ENCODE measurements around the gene KMT5C.
A peak's percentile ranks its signal among the peaks of the same experiment; 100 is the strongest.

Gene KMT5C

GRCh38 chr19:55308281-55308680, 31.4 kb upstream of the KMT5C start:
- ATAC-seq (replicated peaks) (no peak), DNase-seq (no peak)
- H3K4me3 Mint-ChIP-seq, result no peak overlapping the region
- no peaks in the 10 kb centered on the region for H3K9me3 Mint-ChIP-seq
- peaks cover 16% of the 10 kb centered on the region for H3K36me3 Mint-ChIP-seq (ENCODE audit: insufficient read depth)
- H3K27ac Mint-ChIP-seq, result no peak overlapping the region
- H3K4me1 Mint-ChIP-seq (ENCODE audit: low read depth in 2 of 2), result peaks cover 0 to 2% of the 10 kb centered on the region in 2 donors
- no peaks in the 10 kb centered on the region for H3K27me3 Mint-ChIP-seq

DNA sequence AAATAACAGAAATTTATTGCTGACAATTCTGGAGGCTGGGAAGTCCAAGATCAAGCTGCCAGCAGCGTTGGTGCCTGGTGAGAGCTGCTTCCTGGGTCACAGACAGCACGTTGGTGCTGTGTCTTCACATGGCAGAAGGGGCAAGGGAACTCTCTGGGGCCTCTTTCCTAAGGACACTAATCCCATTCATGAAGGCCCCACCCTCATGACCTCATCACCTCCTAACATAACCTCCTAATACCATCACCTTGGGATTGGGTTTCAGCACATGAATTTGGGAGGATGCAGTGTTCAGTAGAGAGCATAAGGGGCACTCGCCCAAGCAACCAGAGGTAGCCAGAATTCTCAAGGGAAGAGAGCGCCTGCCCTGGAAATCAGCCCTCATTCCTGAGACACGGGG, 30.2 kb upstream of the KMT5C start:
- no peaks in the 10 kb centered on the region for H3K9me3 Mint-ChIP-seq
- no peak for ATAC-seq (replicated peaks)
- H3K4me3 Mint-ChIP-seq, result no peak overlapping the region

GRCh38 chr19:55310498-55310897, 29.2 kb upstream of the KMT5C start:
- Mint-ChIP-seq H3K9me3 (no peaks in the 10 kb centered on the region), H3K27me3 (no peaks in the 10 kb centered on the region), H3K36me3 (ENCODE audit: insufficient read depth) (peaks cover 16% of the 10 kb centered on the region), H3K4me3 (no peak overlapping the region), H3K27ac (peak overlapping the region in 1 of 2 donors; percentile 51), H3K4me1 (ENCODE audit: low read depth in 2 of 2) (no peaks in the 10 kb centered on the region)
- ATAC-seq (replicated peaks) (no peak), DNase-seq (no peak)

More for the DNA sequence above, 30.2 kb upstream of the KMT5C start:
- H3K4me1 Mint-ChIP-seq (ENCODE audit: low read depth in 2 of 2), result peaks cover 0 to 2% of the 10 kb centered on the region in 2 donors
- no peak overlapping the region for H3K27ac Mint-ChIP-seq
- DNase-seq, result no peak
- H3K36me3 Mint-ChIP-seq (ENCODE audit: insufficient read depth), result peaks cover 16% of the 10 kb centered on the region
- H3K27me3 Mint-ChIP-seq, result no peaks in the 10 kb centered on the region

- Mint-ChIP-seq H3K27ac (no peak overlapping the region), H3K9me3 (no peaks in the 10 kb centered on the region), H3K4me1 (ENCODE audit: low read depth in 2 of 2) (no peaks in the 10 kb centered on the region), H3K4me3 (no peak overlapping the region), H3K27me3 (no peaks in the 10 kb centered on the region), H3K36me3 (ENCODE audit: insufficient read depth) (peaks cover 16% of the 10 kb centered on the region)
- ATAC-seq (replicated peaks) (no peak), DNase-seq (no peak)
Measured at GRCh38 chr19:55311397-55311796, 28.3 kb upstream of the KMT5C start.

DNA sequence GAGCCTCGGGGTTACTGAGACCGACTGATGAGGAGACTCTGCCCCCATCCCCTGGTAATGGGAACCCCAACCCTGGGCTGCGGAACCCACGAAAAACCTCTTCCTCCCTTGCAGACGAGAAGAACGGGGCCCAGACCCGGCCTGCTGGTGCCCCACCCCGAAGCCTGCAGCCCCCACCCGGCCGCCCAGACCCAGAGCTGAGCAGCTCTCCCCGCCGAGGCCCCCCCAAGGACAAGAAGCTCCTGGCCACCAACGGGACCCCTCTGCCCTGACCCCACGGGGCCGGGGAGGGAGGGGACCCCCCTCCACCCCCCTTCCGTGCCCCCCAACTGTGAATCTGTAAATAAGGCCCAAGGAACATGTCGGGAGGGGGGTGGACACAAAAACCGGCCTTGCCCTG, 27.9 kb upstream of the KMT5C start:
- H3K4me1 Mint-ChIP-seq (ENCODE audit: low read depth in 2 of 2), result no peaks in the 10 kb centered on the region
- no peaks in the 10 kb centered on the region for H3K27me3 Mint-ChIP-seq
- DNase-seq (no peak), ATAC-seq (replicated peaks) (no peak)
- H3K4me3 Mint-ChIP-seq, result no peak overlapping the region
- H3K27ac Mint-ChIP-seq, result no peak overlapping the region
- no peaks in the 10 kb centered on the region for H3K9me3 Mint-ChIP-seq
- peaks cover 16% of the 10 kb centered on the region for H3K36me3 Mint-ChIP-seq (ENCODE audit: insufficient read depth)

DNA sequence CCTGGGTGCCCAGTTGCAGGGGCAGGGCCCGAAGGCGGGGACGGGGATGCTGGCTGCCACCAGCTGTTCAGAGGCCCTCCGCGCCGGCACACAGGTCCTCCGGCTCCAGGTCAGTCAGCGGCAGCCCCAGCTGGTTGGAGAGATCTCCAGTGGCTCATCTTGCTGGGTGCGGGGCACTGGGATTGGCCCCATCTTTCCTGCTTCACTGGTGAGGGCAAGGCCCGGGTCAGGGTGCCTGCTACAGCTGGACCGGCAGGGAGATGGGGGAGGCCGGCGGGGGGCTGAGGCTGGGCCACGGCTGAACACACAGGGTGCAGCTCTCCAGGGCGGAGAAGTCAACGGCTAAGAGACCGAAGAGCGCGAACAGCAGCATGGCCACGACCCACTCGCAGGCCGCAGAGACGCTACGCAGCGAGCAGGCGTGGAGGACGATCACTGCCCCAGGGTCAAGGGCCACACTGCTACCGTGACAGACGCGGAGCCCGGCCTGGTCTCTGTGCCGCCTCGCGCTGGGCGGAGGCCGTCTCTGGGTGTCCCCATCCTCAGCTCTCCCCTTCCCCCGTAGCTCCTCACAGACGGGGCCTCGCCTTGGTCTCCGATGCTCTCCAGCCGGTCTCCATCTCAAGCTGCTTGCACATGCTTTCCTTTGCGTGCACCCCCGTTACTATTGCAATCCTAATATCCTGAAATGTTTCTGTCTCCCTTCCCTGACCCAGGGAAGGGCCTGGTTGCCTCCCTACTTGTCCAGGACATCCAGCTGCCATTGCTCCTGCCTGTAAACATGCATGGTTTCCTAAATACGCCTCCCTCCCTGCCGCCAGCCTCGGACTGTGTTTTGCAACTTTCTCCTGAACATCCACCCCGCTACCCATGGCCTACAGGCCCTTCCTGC, 26.8 kb upstream of the KMT5C start:
- DNase-seq, result no peak
- no peak for ATAC-seq (replicated peaks)
- Mint-ChIP-seq H3K27me3 (no peaks in the 10 kb centered on the region), H3K4me1 (ENCODE audit: low read depth in 2 of 2) (no peaks in the 10 kb centered on the region), H3K36me3 (ENCODE audit: insufficient read depth) (peaks cover 9% of the 10 kb centered on the region), H3K27ac (peak overlapping the region in 1 of 2 donors; percentile 72), H3K4me3 (no peak overlapping the region), H3K9me3 (no peaks in the 10 kb centered on the region)

GRCh38 chr19:55314396-55314795, 25.3 kb upstream of the KMT5C start:
- Mint-ChIP-seq H3K9me3 (no peaks in the 10 kb centered on the region), H3K36me3 (ENCODE audit: insufficient read depth) (peaks cover 6% of the 10 kb centered on the region), H3K4me3 (no peak overlapping the region), H3K4me1 (ENCODE audit: low read depth in 2 of 2) (no peaks in the 10 kb centered on the region), H3K27ac (no peak overlapping the region), H3K27me3 (no peaks in the 10 kb centered on the region)
- ATAC-seq (replicated peaks) (no peak), DNase-seq (no peak)

DNA sequence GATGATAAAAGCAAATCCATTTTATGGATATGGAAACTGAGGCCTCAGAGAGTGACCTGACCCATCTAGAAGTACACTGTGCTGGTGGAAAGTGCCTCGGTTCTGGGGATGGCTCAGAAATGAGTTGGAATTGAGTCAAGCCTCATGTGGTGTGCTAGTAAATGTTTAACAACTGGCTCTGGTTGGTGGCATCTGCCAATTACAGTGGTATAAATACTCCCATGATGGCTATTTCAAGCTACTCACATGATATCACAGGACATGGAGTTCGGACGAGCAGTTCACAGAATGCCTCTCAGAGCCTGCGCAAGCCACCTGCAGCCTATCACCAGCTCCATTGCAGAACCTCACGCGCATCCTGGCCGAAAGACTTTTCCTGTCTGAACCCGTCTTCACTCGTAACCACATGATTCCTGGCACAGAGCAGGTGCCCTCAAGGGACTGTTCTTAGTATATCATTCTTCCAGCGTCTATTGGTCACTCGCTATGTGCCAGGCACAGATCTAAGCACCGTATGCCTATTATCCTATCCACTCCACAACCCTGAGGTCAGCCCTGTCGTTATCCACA, 23.6 kb upstream of the KMT5C start:
- Mint-ChIP-seq H3K27ac (no peak overlapping the region), H3K4me1 (ENCODE audit: low read depth in 2 of 2) (no peaks in the 10 kb centered on the region), H3K4me3 (no peak overlapping the region), H3K27me3 (peaks cover 0 to 10% of the 10 kb centered on the region in 2 donors), H3K36me3 (ENCODE audit: insufficient read depth) (peaks cover 8% of the 10 kb centered on the region), H3K9me3 (no peaks in the 10 kb centered on the region)
- no peak for DNase-seq
- no peak for ATAC-seq (replicated peaks)

DNA sequence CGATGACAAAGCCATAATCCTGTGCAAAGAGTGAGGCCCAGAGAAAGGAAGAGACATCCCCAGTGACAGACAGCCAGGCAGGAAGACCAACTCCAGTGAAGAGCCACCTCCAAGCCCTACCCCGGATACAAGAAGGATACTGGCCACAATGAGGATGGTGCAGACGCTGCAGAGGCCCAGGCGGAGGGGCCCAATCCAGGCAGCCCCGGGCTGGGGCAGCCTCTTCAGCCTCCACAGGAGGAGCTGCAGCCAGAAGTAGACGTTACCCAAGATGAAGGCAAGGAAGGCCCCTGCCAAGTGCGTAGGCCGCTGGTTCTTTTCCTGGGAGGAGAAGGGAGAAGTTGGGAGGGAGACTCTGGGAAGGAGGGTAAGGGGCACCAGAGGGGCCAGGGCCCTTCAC, 23.0 kb upstream of the KMT5C start:
- no peak overlapping the region for H3K27ac Mint-ChIP-seq
- H3K4me3 Mint-ChIP-seq, result no peak overlapping the region
- no peaks in the 10 kb centered on the region for H3K9me3 Mint-ChIP-seq
- H3K4me1 Mint-ChIP-seq (ENCODE audit: low read depth in 2 of 2), result no peaks in the 10 kb centered on the region
- peaks cover 3 to 16% of the 10 kb centered on the region in 2 donors for H3K27me3 Mint-ChIP-seq
- peaks cover 8% of the 10 kb centered on the region for H3K36me3 Mint-ChIP-seq (ENCODE audit: insufficient read depth)
- ATAC-seq (replicated peaks) (no peak), DNase-seq (no peak)

- Mint-ChIP-seq H3K27ac (no peak overlapping the region), H3K27me3 (peaks cover 18 to 38% of the 10 kb centered on the region in 2 donors), H3K36me3 (ENCODE audit: insufficient read depth) (peaks cover 4% of the 10 kb centered on the region), H3K4me1 (ENCODE audit: low read depth in 2 of 2) (no peaks in the 10 kb centered on the region), H3K9me3 (no peaks in the 10 kb centered on the region), H3K4me3 (no peak overlapping the region)
- ATAC-seq (replicated peaks) (no peak), DNase-seq (no peak)
Measured at GRCh38 chr19:55319785-55320184, 19.9 kb upstream of the KMT5C start.

GRCh38 chr19:55320844-55321419, 18.7 kb upstream of the KMT5C start:
- Mint-ChIP-seq H3K36me3 (ENCODE audit: insufficient read depth) (peaks cover 4% of the 10 kb centered on the region), H3K27me3 (peaks cover 20 to 43% of the 10 kb centered on the region in 2 donors), H3K4me3 (no peak overlapping the region), H3K9me3 (no peaks in the 10 kb centered on the region), H3K4me1 (ENCODE audit: low read depth in 2 of 2) (no peaks in the 10 kb centered on the region), H3K27ac (no peak overlapping the region)
- DNase-seq (no peak), ATAC-seq (replicated peaks) (no peak)

DNA sequence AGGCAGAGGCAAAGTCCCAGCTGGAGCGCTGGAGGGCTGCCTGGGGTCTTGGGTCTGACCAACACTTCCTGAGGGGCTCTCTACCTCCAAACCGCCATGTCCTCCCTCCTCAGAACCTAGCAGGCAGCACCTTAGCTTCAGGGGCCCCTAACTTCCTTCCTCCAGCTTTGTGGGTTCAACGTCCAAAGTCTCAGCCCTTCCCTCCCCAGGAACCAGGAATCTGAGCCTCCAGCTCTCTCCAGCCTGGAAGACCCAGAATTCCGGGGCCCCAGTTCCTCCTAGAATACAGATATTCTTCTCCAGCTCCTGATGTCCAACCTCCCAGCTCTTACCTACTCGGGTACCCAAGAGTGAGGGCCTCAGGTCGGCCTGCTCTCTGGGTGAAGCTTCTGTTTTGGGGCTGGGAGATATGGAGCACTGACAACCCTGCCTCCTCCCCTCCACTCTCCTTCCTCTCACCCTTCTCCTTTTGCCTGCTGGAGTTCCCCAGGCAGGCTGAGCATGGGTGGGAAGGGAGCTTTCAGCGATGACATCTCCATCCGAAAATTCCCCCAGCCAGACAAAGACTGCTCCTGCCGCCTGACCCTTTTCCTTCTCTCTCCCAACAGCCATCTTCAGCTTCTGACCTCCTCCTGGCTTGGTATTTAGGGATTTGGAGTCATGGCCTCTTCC, 18.1 kb upstream of the KMT5C start:
- no peaks in the 10 kb centered on the region for H3K9me3 Mint-ChIP-seq
- no peak for ATAC-seq (replicated peaks)
- no peak for DNase-seq
- no peak overlapping the region for H3K27ac Mint-ChIP-seq
- H3K36me3 Mint-ChIP-seq (ENCODE audit: insufficient read depth), result peaks cover 4% of the 10 kb centered on the region
- H3K27me3 Mint-ChIP-seq, result peaks cover 20 to 50% of the 10 kb centered on the region in 2 donors
- H3K4me3 Mint-ChIP-seq, result no peak overlapping the region
- H3K4me1 Mint-ChIP-seq (ENCODE audit: low read depth in 2 of 2), result no peaks in the 10 kb centered on the region

GRCh38 chr19:55322204-55322885, 17.3 kb upstream of the KMT5C start:
- DNase-seq, result no peak
- Mint-ChIP-seq H3K27me3 (peaks cover 20 to 52% of the 10 kb centered on the region in 2 donors), H3K27ac (peak overlapping the region in 1 of 2 donors; percentile 59), H3K9me3 (no peaks in the 10 kb centered on the region), H3K4me1 (ENCODE audit: low read depth in 2 of 2) (no peaks in the 10 kb centered on the region), H3K36me3 (ENCODE audit: insufficient read depth) (peaks cover 4% of the 10 kb centered on the region), H3K4me3 (no peak overlapping the region)
- ATAC-seq (replicated peaks), result no peak

All from effector memory CD8-positive, alpha-beta T cell (primary cell).